ENCODE measurements around the gene SVOPL.

- TF ChIP-seq CTCF (IDR thresholded peaks at IDR 0.05) (no peak), POLR2A (IDR thresholded peaks at IDR 0.05) (no peak), EP300 (IDR thresholded peaks at IDR 0.05) (no peak), POLR2AphosphoS5 (IDR thresholded peaks at IDR 0.05) (no peak)
Measured at GRCh38 chr7:138630059-138630610, 71.0 kb downstream of the SVOPL start.

All from suprapubic skin (tissue), 4 donors.